OCI-LY7 (cell line): ENCODE measurements around the gene TP73. TPM values are rescaled to one million over a fixed set of nuclear protein-coding genes. Genes with fewer than 3 reads are reported as not detected.

Source experiments
- Bru-seq: library from RNA; stranded (reverse); fragments of 400-500 nt; gene quantifications from one replicate; lab custom pipeline; 2021; lab: Mats Ljungman, UMichigan
- BruChase-seq, 2 experiments: library from RNA; stranded (reverse); fragments of 400-500 nt; gene quantifications; one replicate each; lab custom pipeline; 2021; lab: Mats Ljungman, UMichigan
- BruUV-seq: library from RNA; stranded (reverse); fragments of 400-500 nt; replicated peaks from 2 replicates; lab custom pipeline; 2021; lab: Mats Ljungman, UMichigan
- CTCF ChIA-PET: fragments of 300-600 bp; sonication (Branson Sonifier 250); formaldehyde crosslinking; loops from one replicate; lab custom pipeline; 2022; ENCODE audit warnings: antibody characterized with exemption; ENCODE audit not compliant: unreplicated experiment; lab: Charles Lee
- POLR2A ChIA-PET: fragments of 300-600 bp; sonication (Branson Sonifier 250); formaldehyde crosslinking; loops from one replicate; lab custom pipeline; 2022; ENCODE audit warnings: antibody characterized with exemption; lab: Charles Lee
- DNase-seq: peaks from one replicate; pipeline ENCODE4 v3.0.0-alpha.2; 2015; ENCODE audit warnings: low spot score
- H2AFZ ChIP-seq: fragments of 200-600 bp; sonication (generic), shearing (Covaris generic); 2 replicates; pipeline ENCODE4 v1.6.1; 2014; ENCODE audit warnings: mild to moderate bottlenecking, antibody characterized with exemption, low read length, moderate library complexity
- H3K27ac ChIP-seq: fragments of 200-600 bp; sonication (generic); 2 replicates; pipeline ENCODE4 v1.5.1; 2014; ENCODE audit warnings: mixed run types, low read depth, mild to moderate bottlenecking, moderate library complexity, low read length, inconsistent platforms; ENCODE audit not compliant: poor library complexity, severe bottlenecking
- H3K36me3 ChIP-seq: fragments of 200-600 bp; sonication (generic); 2 replicates; pipeline ENCODE4 v1.6.1; 2014; ENCODE audit warnings: mild to moderate bottlenecking, antibody characterized with exemption, low read length, moderate library complexity, mixed read lengths; ENCODE audit not compliant: insufficient read depth
- H3K4me1 ChIP-seq: fragments of 200-600 bp; sonication (generic); 2 replicates; pipeline ENCODE4 v1.5.1; 2014; ENCODE audit warnings: mild to moderate bottlenecking, low read length; ENCODE audit not compliant: insufficient read depth, poor library complexity, severe bottlenecking
- H3K4me2 ChIP-seq: fragments of 200-600 bp; sonication (generic); 2 replicates; pipeline ENCODE4 v1.6.1; 2014; ENCODE audit warnings: mild to moderate bottlenecking, low read length
- H3K4me3 ChIP-seq: fragments of 200-600 bp; sonication (generic); 2 replicates; pipeline ENCODE4 v1.5.1; 2014; ENCODE audit warnings: mild to moderate bottlenecking, low read depth, low read length; ENCODE audit not compliant: poor library complexity, severe bottlenecking
- H3K79me2 ChIP-seq: fragments of 200-600 bp; sonication (generic); 2 replicates; pipeline ENCODE4 v1.6.1; 2016; ENCODE audit warnings: low read depth, mild to moderate bottlenecking, low read length, moderate library complexity, mixed read lengths; ENCODE audit not compliant: insufficient read depth
- H3K9me2 ChIP-seq: fragments of 200-600 bp; sonication (generic); 2 replicates; pipeline ENCODE4 v1.6.1; 2016; ENCODE audit warnings: mild to moderate bottlenecking, low read length, mixed read lengths; ENCODE audit not compliant: insufficient read depth
- H3K9me3 ChIP-seq: fragments of 200-600 bp; sonication (generic); 2 replicates; pipeline ENCODE4 v1.6.1; 2014; ENCODE audit warnings: mild to moderate bottlenecking, mixed run types, low read length, mixed read lengths
- H4K20me1 ChIP-seq: fragments of 200-600 bp; sonication (generic); 2 replicates; pipeline ENCODE4 v1.6.1; 2014; ENCODE audit warnings: mild to moderate bottlenecking, antibody characterized with exemption, low read length, moderate library complexity, mixed read lengths; ENCODE audit not compliant: insufficient read depth
- EZH2phosphoT487 ChIP-seq: fragments of 200-600 bp; sonication (generic); IDR thresholded peaks from 2 replicates; pipeline ENCODE4 v1.6.1; 2018; ENCODE audit warnings: low read depth, borderline replicate concordance, mild to moderate bottlenecking, mixed run types, antibody characterized with exemption, low read length, moderate library complexity, mixed read lengths
- intact Hi-C: fragments of 100-400 bp; cut with micrococcal nuclease; formaldehyde crosslinking; loops from one replicate; pipeline ENCODE4 v1.10.0; 2022; ENCODE audit not compliant: unreplicated experiment
- long read RNA-seq: library from polyadenylated mRNA; stranded (forward); transcript quantifications from one replicate; pipeline ENCODE4 v2.0.0, GENCODE V29; 2022
- total RNA-seq, 2 experiments: library from RNA; depleted of rRNA in 1 of 2; stranded (reverse); fragments of >200 nt in 1 of 2; shearing (Covaris generic) in 1 of 2; gene quantifications; 2 replicates each; pipeline ENCODE4 v1.2.3, GENCODE V29; 2014 to 2022
- TF ChIP-seq, protein P1 (sequence below): fragments of 200-600 bp; sonication (generic); conservative IDR thresholded peaks from 2 replicates; pipeline ENCODE4 v1.5.1; 2014; ENCODE audit warnings: mild to moderate bottlenecking, antibody characterized with exemption, low read length, moderate library complexity, mixed read lengths

TP73 gene
- total RNA-seq (2014; rRNA removed; shearing (Covaris generic)), result 0.05 TPM in 1 of 2 replicates, not detected in the other
- total RNA-seq (2022), result 0.37 and 0.48 TPM in 2 replicates
- Bru-seq, nascent RNA, result percentile 14 among the genes with signal in this experiment
- percentile 14 among the genes with signal in this experiment for BruChase-seq, experiment 1, labeled RNA remaining after a 6-hour chase
- BruChase-seq, experiment 2, labeled RNA remaining after a 2-hour chase, result percentile 14 among the genes with signal in this experiment
- long read RNA-seq, partial matches to known transcripts, result 0 of 2 reads
- long read RNA-seq, other reads (novel, unspliced or antisense), result 2 of 2 reads

DNA sequence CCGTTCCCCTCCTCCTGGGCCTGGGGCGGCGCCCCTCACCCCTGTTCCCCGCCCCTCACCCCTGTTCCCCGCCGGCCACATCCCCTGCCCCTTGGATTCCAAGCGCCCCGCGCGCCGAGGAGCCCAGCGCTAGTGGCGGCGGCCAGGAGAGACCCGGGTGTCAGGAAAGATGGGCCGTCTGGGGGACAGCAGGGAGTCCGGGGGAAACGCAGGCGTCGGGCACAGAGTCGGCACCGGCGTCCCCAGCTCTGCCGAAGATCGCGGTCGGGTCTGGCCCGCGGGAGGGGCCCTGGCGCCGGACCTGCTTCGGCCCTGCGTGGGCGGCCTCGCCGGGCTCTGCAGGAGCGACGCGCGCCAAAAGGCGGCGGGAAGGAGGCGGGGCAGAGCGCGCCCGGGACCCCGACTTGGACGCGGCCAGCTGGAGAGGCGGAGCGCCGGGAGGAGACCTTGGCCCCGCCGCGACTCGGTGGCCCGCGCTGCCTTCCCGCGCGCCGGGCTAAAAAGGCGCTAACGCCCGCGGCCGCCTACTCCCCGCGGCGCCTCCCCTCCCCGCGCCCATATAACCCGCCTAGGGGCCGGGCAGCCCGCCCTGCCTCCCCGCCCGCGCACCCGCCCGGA is at the start of gene TP73:
TSS of gene TP73 (plus strand) at position 587 of the 618 bp plus-strand sequence. CDS start 29,850 bp downstream, outside the sequence.
- Histone ChIP-seq H3K36me3 (peaks cover 5% of the 10 kb centered on the region; the same call in 1 of the 2 replicates), H3K4me1 (peaks cover 23% of the 10 kb centered on the region), H4K20me1 (no peaks in the 10 kb centered on the region), H3K9me3 (no peaks in the 10 kb centered on the region), H3K4me3 (no peak within 1 kb of the TSS), H3K9me2 (no peaks in the 10 kb centered on the region), H2AFZ (no peak within 1 kb of the TSS), H3K79me2 (no peaks in the 10 kb centered on the region), H3K27ac (no peak within 1 kb of the TSS), H3K4me2 (no peak within 1 kb of the TSS; the same call in 1 of the 2 replicates)
- intact Hi-C loops, result no loop called here
- ChIA-PET POLR2A (no interaction called here), CTCF (no interaction called here)
- no peak for TF ChIP-seq EZH2phosphoT487
- DNase-seq, result no peak
- BruUV-seq, result no TSS peak

DNA sequence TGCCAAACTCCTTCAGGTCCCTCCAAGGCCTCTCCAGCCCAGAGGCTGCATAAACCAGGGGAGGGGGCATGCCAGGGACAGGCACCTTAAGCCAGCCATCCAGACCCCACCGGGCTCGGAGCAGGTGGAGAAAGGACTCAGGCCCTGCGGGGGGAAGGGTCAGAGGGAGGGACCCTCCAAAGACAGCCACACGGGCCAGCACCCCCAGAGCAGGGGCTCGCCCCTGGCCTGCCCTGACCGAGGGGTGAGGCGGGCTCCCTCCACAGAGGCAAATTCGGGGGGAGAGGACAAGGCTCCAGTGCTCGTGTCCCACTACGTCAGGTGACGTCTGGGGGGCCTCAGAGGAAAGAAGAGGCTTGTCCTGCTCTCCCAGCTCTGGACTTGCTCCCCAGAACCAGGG is 49.2 kb upstream of the TP73 start:
- H3K4me1 ChIP-seq, result peaks cover 8% of the 10 kb centered on the region
- no peak overlapping the region for H3K27ac ChIP-seq
- H3K9me2 ChIP-seq, result no peaks in the 10 kb centered on the region
- no peaks in the 10 kb centered on the region for H3K79me2 ChIP-seq
- no peak for DNase-seq
- no peak overlapping the region for H2AFZ ChIP-seq
- POLR2A ChIA-PET, result no interaction called here
- H4K20me1 ChIP-seq, result no peaks in the 10 kb centered on the region
- no peaks in the 10 kb centered on the region for H3K9me3 ChIP-seq
- CTCF ChIA-PET, result no interaction called here
- intact Hi-C loops, result no loop called here
- TF ChIP-seq, protein P1, sequence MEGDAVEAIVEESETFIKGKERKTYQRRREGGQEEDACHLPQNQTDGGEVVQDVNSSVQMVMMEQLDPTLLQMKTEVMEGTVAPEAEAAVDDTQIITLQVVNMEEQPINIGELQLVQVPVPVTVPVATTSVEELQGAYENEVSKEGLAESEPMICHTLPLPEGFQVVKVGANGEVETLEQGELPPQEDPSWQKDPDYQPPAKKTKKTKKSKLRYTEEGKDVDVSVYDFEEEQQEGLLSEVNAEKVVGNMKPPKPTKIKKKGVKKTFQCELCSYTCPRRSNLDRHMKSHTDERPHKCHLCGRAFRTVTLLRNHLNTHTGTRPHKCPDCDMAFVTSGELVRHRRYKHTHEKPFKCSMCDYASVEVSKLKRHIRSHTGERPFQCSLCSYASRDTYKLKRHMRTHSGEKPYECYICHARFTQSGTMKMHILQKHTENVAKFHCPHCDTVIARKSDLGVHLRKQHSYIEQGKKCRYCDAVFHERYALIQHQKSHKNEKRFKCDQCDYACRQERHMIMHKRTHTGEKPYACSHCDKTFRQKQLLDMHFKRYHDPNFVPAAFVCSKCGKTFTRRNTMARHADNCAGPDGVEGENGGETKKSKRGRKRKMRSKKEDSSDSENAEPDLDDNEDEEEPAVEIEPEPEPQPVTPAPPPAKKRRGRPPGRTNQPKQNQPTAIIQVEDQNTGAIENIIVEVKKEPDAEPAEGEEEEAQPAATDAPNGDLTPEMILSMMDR, result no peak
- no peak for TF ChIP-seq EZH2phosphoT487
- no peak overlapping the region for H3K4me2 ChIP-seq
- H3K36me3 ChIP-seq, result no peaks in the 10 kb centered on the region
- BruUV-seq, result no TSS peak
- no peak overlapping the region for H3K4me3 ChIP-seq

DNA sequence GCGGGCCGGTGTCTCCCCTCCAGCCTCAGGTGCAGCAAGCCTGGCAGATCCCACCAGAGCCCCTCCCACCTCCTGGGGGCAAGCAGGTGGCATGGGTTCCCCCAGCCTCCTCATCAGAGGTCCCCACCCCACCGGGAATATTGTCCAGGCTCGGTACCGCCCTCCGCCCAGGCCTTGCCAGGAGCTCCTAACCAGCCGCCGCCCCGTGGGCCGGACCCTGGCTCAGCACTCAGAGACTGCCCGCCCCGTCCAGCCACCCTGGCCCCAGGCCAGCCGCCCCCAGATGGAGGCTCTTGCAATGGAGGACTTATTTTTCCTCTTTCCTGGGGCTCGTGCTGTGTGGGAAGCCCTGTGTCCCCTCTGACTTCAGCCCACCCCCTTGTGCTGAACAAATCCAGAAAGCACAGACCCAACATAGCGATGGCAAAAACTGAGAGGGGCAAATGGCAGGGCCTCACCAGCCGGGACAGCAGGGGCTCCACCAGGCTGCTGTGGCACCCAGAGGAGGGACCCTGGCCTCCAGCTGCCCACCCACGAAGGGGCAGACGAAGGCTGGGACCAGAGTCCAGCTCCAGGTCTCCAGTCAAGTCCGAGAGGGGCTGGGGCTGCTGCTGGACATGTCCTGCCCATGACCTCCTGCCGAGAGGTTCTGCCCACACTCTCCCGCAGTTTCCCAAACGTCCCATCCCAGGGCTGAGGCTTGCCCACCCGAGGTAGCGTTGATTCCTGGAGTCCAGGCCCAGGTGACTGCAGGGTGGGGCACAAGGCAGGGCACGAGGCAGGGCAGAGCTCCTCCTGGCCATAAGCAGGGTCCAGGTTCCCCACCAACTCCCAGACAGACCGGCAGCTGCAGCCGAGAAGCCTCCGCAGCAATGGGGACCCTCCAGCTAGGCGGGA is 48.5 kb upstream of the TP73 start:
- intact Hi-C loops, result no loop called here
- Histone ChIP-seq H3K4me3 (no peak overlapping the region), H4K20me1 (no peaks in the 10 kb centered on the region), H3K79me2 (no peaks in the 10 kb centered on the region), H3K4me2 (no peak overlapping the region), H3K4me1 (peaks cover 1% of the 10 kb centered on the region), H2AFZ (no peak overlapping the region), H3K27ac (no peak overlapping the region), H3K9me2 (no peaks in the 10 kb centered on the region), H3K9me3 (no peaks in the 10 kb centered on the region), H3K36me3 (no peaks in the 10 kb centered on the region)
- no peak for DNase-seq
- TF ChIP-seq EZH2phosphoT487, result no peak
- TF ChIP-seq, protein P1, result no peak
- ChIA-PET POLR2A (no interaction called here), CTCF (no interaction called here)
- no TSS peak for BruUV-seq
